Neural cell (in vitro differentiated cells): ENCODE measurements around the gene HOXC11. TPM values are rescaled to one million over a fixed set of nuclear protein-coding genes. Genes with fewer than 3 reads are reported as not detected.
A peak's percentile ranks its signal among the peaks of the same experiment; 100 is the strongest.

ENCODE experiments used
- H2AFZ ChIP-seq: fragments of 200-600, 300-800 bp; sonication (generic), shearing (Covaris generic); 2 replicates; pipeline ENCODE4 v1.6.0; 2014; ENCODE audit warnings: low read depth, mild to moderate bottlenecking, antibody characterized with exemption, low read length, moderate library complexity
- H3F3A ChIP-seq: fragments of 200-600 bp; shearing (Covaris generic); 2 replicates; pipeline ENCODE4 v1.6.1; 2016; ENCODE audit warnings: mild to moderate bottlenecking, moderate library complexity, mixed read lengths, antibody characterized with exemption, low read length; ENCODE audit not compliant: insufficient read depth, poor library complexity, severe bottlenecking
- H3K27ac ChIP-seq: fragments of 200-600, 300-800 bp; sonication (generic), shearing (Covaris generic); 2 replicates; pipeline ENCODE4 v1.5.1; 2014; ENCODE audit warnings: mild to moderate bottlenecking, low read length, moderate library complexity
- H3K27me3 ChIP-seq: fragments of 300-800, 200-600 bp; sonication (generic), shearing (Covaris generic); 2 replicates; pipeline ENCODE4 v1.6.0; 2014; ENCODE audit warnings: mild to moderate bottlenecking, low read depth, low read length, moderate library complexity; ENCODE audit not compliant: insufficient read depth
- H3K36me3 ChIP-seq: fragments of 300-800, 200-600 bp; sonication (generic), shearing (Covaris generic); 2 replicates; pipeline ENCODE4 v1.5.1; 2014; ENCODE audit warnings: mild to moderate bottlenecking, antibody characterized with exemption, low read length, moderate library complexity; ENCODE audit not compliant: insufficient read depth
- H3K4me2 ChIP-seq: fragments of 300-800, 200-600 bp; sonication (generic), shearing (Covaris generic); 2 replicates; pipeline ENCODE4 v1.6.0; 2014; ENCODE audit warnings: mild to moderate bottlenecking, low read length
- H3K4me3 ChIP-seq: fragments of 300-800, 200-600 bp; sonication (generic), shearing (Covaris generic); 2 replicates; pipeline ENCODE4 v1.5.1; 2014; ENCODE audit warnings: mild to moderate bottlenecking, low read length, moderate library complexity
- H3K79me2 ChIP-seq: fragments of 200-600 bp; shearing (Covaris generic); replicated peaks from 2 replicates; pipeline ENCODE4 v1.6.0; 2014; ENCODE audit warnings: mild to moderate bottlenecking, low read length, moderate library complexity; ENCODE audit not compliant: insufficient read depth
- H3K9ac ChIP-seq: fragments of 300-800, 200-600 bp; sonication (generic), shearing (Covaris generic); 2 replicates; pipeline ENCODE4 v1.6.1; 2016; ENCODE audit warnings: mild to moderate bottlenecking, low read length, mixed read lengths
- H3K9me2 ChIP-seq: fragments of 200-600 bp; shearing (Covaris generic); 2 replicates; pipeline ENCODE4 v1.6.1; 2016; ENCODE audit warnings: mild to moderate bottlenecking, low read length, mixed read lengths; ENCODE audit not compliant: insufficient read depth
- H3K9me3 ChIP-seq: fragments of 200-600, 300-800 bp; sonication (generic), shearing (Covaris generic); 2 replicates; pipeline ENCODE4 v1.6.1; 2016; ENCODE audit warnings: mild to moderate bottlenecking, mixed run types, low read length, moderate library complexity, mixed read lengths
- H4K20me1 ChIP-seq: fragments of 200-600 bp; shearing (Covaris generic); 2 replicates; pipeline ENCODE4 v1.6.1; 2016; ENCODE audit warnings: mild to moderate bottlenecking, mixed run types; ENCODE audit not compliant: insufficient read depth
- EZH2 ChIP-seq: fragments of 200-600, 300-800 bp; shearing (Covaris generic), sonication (generic); IDR thresholded peaks from 2 replicates; pipeline ENCODE4 v1.6.1; 2014; ENCODE audit warnings: antibody characterized with exemption, low read length, borderline replicate concordance, mild to moderate bottlenecking; ENCODE audit not compliant: insufficient read depth, poor library complexity, severe bottlenecking
- POLR2AphosphoS5 ChIP-seq: IDR thresholded peaks from 2 replicates; pipeline ENCODE4 v1.6.1; 2012
- SMC3 ChIP-seq: fragments of 450-650 bp; conservative IDR thresholded peaks from 2 replicates; pipeline ENCODE4 v1.6.1; 2014; ENCODE audit warnings: antibody characterized with exemption, mild to moderate bottlenecking, moderate library complexity; ENCODE audit not compliant: poor library complexity
- TAF1 ChIP-seq: IDR thresholded peaks from 2 replicates; pipeline ENCODE4 v1.6.1; 2012; ENCODE audit warnings: low read depth
- polyA plus RNA-seq: library from polyadenylated mRNA; depleted of rRNA; stranded (reverse); fragments of >200 nt; gene quantifications from 2 replicates; pipeline ENCODE4 v1.2.3, GENCODE V29; 2014
- TF ChIP-seq, protein P1 (sequence below): IDR thresholded peaks from 2 replicates; pipeline ENCODE4 v1.6.1; 2012; ENCODE audit warnings: borderline replicate concordance

HOXC11 gene
- polyA plus RNA-seq, 1 donor from 2014 or later = not detected

DNA sequence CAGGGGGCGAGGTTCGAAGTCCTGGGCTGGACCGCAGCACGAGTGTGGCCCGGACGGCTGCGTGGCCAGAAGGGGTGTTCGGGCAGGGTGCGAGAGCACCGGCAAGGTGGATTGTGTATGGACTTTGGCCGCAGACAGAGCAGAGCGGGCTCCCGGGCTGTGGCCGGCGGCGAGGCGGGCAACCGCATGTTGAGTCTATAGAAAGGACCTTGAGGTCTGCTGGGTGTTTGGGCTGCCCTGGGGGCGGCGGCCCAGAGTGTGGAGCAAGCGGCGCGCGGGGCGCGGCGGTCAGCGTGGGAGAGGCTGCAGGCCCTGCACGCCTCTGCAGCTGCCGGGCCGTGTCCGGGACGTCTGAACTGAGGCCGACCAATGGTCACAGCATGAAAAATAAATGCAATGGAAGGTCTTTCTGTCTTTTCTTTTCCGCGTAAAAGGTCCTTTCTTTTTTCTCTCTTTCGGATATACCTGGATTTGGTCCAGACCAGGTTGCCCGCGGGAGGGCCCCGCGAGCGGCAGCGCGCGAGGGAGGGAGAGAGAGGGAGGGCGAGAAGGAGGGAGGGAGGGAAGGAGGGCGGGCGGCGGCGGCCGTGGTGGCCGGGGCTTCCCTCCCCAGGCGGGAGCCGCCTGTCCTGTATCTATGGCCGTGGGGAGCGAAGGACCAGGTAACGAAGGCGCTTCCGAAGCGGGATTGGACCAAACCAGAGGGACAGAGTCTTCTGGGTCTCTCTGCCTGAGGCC lies 21.5 kb downstream of the HOXC11 start:
- no peaks in the 10 kb centered on the region for H4K20me1 ChIP-seq
- H2AFZ ChIP-seq = no peak overlapping the region
- no peak overlapping the region for H3K4me3 ChIP-seq
- no peaks in the 10 kb centered on the region for H3K9me2 ChIP-seq
- no peaks in the 10 kb centered on the region for H3K9me3 ChIP-seq
- no peak overlapping the region for H3K4me2 ChIP-seq
- H3K9ac ChIP-seq = no peak overlapping the region
- no peaks in the 10 kb centered on the region for H3K79me2 ChIP-seq
- TF ChIP-seq EZH2 = peak; percentile 15
- TF ChIP-seq, protein P1, sequence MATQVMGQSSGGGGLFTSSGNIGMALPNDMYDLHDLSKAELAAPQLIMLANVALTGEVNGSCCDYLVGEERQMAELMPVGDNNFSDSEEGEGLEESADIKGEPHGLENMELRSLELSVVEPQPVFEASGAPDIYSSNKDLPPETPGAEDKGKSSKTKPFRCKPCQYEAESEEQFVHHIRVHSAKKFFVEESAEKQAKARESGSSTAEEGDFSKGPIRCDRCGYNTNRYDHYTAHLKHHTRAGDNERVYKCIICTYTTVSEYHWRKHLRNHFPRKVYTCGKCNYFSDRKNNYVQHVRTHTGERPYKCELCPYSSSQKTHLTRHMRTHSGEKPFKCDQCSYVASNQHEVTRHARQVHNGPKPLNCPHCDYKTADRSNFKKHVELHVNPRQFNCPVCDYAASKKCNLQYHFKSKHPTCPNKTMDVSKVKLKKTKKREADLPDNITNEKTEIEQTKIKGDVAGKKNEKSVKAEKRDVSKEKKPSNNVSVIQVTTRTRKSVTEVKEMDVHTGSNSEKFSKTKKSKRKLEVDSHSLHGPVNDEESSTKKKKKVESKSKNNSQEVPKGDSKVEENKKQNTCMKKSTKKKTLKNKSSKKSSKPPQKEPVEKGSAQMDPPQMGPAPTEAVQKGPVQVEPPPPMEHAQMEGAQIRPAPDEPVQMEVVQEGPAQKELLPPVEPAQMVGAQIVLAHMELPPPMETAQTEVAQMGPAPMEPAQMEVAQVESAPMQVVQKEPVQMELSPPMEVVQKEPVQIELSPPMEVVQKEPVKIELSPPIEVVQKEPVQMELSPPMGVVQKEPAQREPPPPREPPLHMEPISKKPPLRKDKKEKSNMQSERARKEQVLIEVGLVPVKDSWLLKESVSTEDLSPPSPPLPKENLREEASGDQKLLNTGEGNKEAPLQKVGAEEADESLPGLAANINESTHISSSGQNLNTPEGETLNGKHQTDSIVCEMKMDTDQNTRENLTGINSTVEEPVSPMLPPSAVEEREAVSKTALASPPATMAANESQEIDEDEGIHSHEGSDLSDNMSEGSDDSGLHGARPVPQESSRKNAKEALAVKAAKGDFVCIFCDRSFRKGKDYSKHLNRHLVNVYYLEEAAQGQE = no peak
- peaks cover 100% of the 10 kb centered on the region for H3K27me3 ChIP-seq
- H3F3A ChIP-seq = no peaks in the 10 kb centered on the region
- no peaks in the 10 kb centered on the region for H3K36me3 ChIP-seq
- H3K27ac ChIP-seq = no peak overlapping the region

DNA sequence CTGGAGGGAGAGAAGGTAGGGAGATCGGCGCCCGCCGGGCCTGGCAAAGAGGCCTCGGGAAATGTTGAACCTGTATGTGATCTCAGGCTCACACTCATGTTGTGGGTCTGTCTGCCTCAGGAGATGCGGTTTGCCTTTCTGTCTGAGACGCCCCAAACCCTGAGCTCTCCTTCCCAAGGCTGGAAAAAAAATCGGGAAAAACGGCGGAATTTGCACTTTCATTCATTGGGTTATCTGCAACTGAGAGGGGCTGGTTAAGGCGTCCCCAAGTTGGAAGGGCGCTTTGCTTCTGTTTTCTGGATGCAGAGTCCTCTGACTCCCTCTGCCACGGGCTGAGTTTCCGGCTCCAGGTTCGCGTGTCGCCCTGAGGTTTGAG lies 22.1 kb downstream of the HOXC11 start:
- no peaks in the 10 kb centered on the region for H3K9me3 ChIP-seq
- H3K9me2 ChIP-seq = no peaks in the 10 kb centered on the region
- no peaks in the 10 kb centered on the region for H3K36me3 ChIP-seq
- no peak overlapping the region for H3K27ac ChIP-seq
- H3K9ac ChIP-seq = no peak overlapping the region
- H3K4me3 ChIP-seq = no peak overlapping the region
- H3K4me2 ChIP-seq = no peak overlapping the region
- H3K79me2 ChIP-seq = no peaks in the 10 kb centered on the region
- H3K27me3 ChIP-seq = peaks cover 100% of the 10 kb centered on the region
- no peak overlapping the region for H2AFZ ChIP-seq
- TF ChIP-seq SMC3 (no peak), POLR2AphosphoS5 (no peak), TAF1 (no peak)
- H3F3A ChIP-seq = no peaks in the 10 kb centered on the region
- no peaks in the 10 kb centered on the region for H4K20me1 ChIP-seq

DNA sequence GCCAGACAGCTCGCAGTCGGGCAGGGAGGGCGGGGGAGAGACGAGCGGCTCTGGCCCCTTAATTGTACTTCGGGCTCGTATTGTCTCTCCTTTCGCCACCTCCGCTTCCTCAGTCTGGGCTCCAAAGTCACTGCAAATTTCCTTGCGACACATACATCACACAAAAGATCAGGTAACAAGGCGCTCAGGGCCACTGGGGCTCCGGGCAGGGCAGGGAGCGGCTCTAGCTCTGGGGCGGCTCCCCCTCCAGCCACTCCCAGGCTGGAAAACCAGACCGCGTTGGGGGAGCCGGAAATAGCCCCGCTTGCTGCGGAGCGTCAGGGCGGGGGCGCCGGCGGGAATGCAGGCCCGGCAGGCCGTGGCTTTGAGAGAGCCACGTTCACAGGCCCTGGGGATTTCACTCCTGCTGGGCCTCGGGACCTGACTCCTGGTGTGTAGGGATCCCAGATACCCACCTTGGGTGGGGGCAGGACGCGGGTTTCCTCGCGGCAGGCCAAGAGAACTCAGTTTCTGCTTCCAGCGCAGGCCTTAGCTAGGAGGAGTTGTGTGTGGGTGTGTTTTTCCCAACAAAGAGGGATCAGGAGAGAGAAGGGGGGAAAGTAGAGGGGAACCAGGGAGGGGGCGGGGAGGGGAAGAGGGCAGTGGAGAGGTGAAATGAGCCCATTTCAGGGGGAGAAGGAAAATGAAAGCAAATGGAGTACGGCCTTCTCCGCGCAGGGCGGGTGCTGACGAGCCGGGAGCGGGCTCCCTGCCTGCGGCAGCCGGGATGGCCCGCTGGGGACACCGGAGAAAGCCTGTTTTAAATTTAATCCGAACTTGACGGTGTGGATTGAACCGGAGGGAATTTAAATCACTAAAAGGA lies 22.7 kb downstream of the HOXC11 start:
- Histone ChIP-seq H4K20me1 (no peaks in the 10 kb centered on the region), H3F3A (no peaks in the 10 kb centered on the region), H3K27ac (no peak overlapping the region), H3K79me2 (no peaks in the 10 kb centered on the region), H3K4me2 (no peak overlapping the region), H3K36me3 (no peaks in the 10 kb centered on the region), H3K9me2 (no peaks in the 10 kb centered on the region), H3K9me3 (no peaks in the 10 kb centered on the region), H3K27me3 (peaks cover 100% of the 10 kb centered on the region), H3K4me3 (no peak overlapping the region), H3K9ac (no peak overlapping the region), H2AFZ (no peak overlapping the region)
- TF ChIP-seq EZH2 (peak; percentile 85), TAF1 (no peak)
